HG03139 (cell line): ENCODE results near the gene RNASEH2A.
A peak's percentile ranks its signal among the peaks of the same experiment; 100 is the strongest.

Experiments used
- ATAC-seq: cut with Tn5 transposase; IDR thresholded peaks from one replicate; pipeline ENCODE4 v1.9.1; 2021; ENCODE audit not compliant: unreplicated experiment

Gene RNASEH2A

GRCh38 chr19:12782424-12783290, 23.7 kb upstream of the RNASEH2A start:
- no peak for ATAC-seq

- no peak for ATAC-seq
Measured at GRCh38 chr19:12783291-12783848, 23.0 kb upstream of the RNASEH2A start.

- no peak for ATAC-seq
Measured at GRCh38 chr19:12783849-12784393, 22.5 kb upstream of the RNASEH2A start.

- no peak for ATAC-seq
Measured at GRCh38 chr19:12784394-12784870, 22.0 kb upstream of the RNASEH2A start.

GRCh38 chr19:12784871-12785430, 21.4 kb upstream of the RNASEH2A start:
- ATAC-seq, result no peak

GRCh38 chr19:12785431-12786031, 20.9 kb upstream of the RNASEH2A start:
- no peak for ATAC-seq

- ATAC-seq, result no peak
Measured at GRCh38 chr19:12786141-12786870, 20.1 kb upstream of the RNASEH2A start.

- no peak for ATAC-seq
Measured at GRCh38 chr19:12786952-12787351, 19.4 kb upstream of the RNASEH2A start.

GRCh38 chr19:12787458-12787857, 18.9 kb upstream of the RNASEH2A start:
- ATAC-seq, result no peak

GRCh38 chr19:12788042-12788681, 18.2 kb upstream of the RNASEH2A start:
- ATAC-seq, result no peak

- ATAC-seq, result no peak
Measured at GRCh38 chr19:12788682-12789097, 17.7 kb upstream of the RNASEH2A start.

- ATAC-seq, result no peak
Measured at GRCh38 chr19:12789098-12789903, 17.1 kb upstream of the RNASEH2A start.

- peak; percentile 29 for ATAC-seq
Measured at GRCh38 chr19:12789904-12790619, 16.3 kb upstream of the RNASEH2A start.

- no peak for ATAC-seq
Measured at GRCh38 chr19:12790628-12791344, 15.6 kb upstream of the RNASEH2A start.

- ATAC-seq, result peak; percentile 31
Measured at GRCh38 chr19:12791345-12792050, 14.9 kb upstream of the RNASEH2A start, which contains the start of gene JUNB. TSS of gene JUNB (plus strand) at chr19:12791486. CDS start at chr19:12791772, 286 bp downstream.

GRCh38 chr19:12792051-12792852, 14.1 kb upstream of the RNASEH2A start:
- ATAC-seq, result no peak
